GM21381 (cell line): ENCODE measurements around the gene RAB11FIP4.

ENCODE experiments used
- ATAC-seq: cut with Tn5 transposase; IDR thresholded peaks from one replicate; pipeline ENCODE4 v1.9.1; 2021; ENCODE audit warnings: mild to moderate bottlenecking, moderate library complexity; ENCODE audit not compliant: unreplicated experiment

Gene RAB11FIP4

DNA sequence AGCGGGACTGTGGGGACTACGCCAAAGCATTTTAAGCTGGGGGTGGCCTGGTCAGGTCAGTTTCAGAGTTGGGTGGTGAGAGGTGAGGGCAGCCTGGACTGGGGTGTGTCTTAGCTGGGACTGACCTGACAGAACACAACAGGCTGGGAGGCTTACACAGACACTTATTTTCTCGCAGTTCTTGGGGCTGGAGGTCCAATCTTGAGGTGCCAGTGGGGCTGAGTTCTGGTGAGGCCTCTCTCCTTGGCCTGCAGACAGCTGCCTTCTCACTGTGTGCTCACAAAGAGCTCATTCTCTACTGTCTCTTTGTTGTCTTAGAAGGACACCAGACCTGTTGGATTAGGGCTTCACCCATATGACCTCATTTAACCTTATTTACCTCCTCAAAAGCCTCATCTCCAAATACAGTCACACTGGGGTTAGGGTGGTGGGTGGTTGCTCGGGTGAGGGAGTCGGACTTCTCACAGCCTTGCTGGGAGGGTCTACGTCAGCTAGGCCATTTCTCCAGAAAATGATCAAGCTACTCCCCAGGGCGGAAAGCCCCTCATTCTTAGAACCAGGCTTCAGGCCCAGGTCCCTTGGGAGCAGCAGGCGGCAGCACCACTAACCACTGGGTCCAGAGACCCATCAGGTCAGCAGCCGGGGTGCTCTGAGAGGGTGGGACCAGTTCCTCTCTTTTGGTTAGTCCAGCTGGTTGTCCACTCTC is 149.3 kb downstream of the RAB11FIP4 start:
- ATAC-seq: no peak

DNA sequence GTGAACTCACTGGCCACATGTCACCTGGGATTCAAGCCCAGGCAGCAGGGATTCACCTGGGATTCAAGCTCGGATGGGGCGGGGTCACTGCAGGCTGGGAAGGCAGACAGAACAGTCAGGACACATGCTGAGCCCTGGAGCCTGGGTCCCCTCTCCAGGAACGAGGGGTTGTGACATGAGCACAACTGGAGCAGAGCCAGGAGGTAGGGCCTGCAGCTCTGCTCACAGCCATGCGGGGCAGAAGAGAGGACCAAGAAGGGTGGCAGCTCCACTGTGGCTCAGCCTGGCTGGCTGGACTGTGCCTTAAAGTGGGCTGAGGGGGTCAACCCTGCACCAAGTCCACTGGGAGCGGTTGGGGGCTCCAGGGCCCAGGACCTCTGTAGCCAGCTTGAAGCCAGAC is 150.1 kb downstream of the RAB11FIP4 start:
- ATAC-seq: no peak

DNA sequence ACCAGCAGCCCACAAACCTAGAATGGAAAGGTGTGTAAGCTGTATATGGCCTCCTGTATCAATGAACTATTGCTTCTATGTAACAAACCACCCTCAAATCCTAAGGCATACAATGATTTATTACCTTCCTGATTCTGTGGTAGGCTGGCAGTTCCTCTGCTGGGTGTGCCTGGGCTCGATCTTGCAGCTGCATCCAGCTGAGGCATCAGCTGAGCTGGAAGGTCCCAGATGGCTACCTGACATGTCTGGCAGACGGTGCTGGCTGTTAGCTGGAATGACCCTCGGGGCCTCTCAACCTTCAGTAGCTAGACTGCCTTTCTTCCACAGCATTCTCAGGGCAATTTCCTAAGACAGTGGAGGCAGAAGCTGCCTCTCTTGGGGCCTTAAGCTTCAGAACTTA is 152.7 kb downstream of the RAB11FIP4 start:
- no peak for ATAC-seq

DNA sequence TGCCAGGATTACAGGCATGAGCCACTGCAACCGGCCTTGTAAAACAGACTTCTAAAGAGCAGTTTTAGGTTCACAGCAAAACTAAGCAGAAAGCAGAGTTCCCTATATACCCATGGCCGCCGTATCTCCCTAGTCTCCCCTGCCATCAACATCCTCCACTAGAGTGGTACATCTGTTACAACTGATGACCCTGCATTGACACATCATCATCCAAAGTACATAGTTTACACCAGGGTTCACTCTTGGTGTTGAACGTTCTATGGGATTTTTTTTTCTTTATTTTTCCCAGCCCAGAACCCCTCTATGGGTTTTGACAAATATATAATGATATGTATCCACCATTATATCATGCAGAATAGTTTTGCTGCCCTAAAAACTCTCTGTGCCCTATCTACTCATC is 155.2 kb downstream of the RAB11FIP4 start:
- ATAC-seq: no peak

DNA sequence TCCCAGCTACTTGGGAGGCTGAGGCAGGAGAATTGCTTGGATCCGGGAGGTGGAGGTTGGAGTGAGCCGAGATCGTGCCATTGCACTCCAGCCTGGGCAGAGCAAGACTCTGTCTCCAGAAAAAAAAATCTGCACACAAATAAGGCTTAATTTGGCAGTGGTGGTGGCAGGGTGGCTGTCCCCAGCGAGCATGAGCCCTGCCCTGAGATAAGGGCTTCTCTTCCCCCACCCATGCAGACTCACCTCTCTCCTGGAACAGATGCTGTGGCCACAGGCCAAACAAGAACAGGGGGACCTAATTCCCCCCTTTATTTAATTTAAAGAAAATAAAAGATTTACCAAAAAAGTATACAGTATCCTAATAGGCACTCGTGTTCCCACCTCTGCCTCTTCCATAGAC is 157.2 kb downstream of the RAB11FIP4 start:
- ATAC-seq: no peak

DNA sequence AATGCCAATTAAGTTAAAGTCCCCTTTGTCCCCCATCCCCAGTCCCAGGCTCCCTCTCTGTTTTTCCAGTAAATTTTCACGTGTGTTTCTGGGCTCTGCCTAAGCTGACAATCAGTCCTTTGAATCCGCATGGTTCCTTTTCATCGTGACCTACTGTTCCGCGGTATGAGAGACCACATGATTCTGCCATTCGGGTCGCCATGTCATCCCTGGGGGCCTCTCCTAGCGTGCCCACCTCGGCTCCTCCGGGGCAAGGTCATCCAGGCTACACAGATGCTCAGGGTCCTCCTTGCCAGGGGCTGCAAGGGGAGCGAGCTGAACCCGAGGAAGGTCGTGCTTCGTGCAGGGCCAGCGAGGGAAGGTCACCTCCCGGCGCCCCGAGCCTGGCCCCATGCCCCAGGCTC is 157.6 kb downstream of the RAB11FIP4 start:
- ATAC-seq: peak; percentile 6

DNA sequence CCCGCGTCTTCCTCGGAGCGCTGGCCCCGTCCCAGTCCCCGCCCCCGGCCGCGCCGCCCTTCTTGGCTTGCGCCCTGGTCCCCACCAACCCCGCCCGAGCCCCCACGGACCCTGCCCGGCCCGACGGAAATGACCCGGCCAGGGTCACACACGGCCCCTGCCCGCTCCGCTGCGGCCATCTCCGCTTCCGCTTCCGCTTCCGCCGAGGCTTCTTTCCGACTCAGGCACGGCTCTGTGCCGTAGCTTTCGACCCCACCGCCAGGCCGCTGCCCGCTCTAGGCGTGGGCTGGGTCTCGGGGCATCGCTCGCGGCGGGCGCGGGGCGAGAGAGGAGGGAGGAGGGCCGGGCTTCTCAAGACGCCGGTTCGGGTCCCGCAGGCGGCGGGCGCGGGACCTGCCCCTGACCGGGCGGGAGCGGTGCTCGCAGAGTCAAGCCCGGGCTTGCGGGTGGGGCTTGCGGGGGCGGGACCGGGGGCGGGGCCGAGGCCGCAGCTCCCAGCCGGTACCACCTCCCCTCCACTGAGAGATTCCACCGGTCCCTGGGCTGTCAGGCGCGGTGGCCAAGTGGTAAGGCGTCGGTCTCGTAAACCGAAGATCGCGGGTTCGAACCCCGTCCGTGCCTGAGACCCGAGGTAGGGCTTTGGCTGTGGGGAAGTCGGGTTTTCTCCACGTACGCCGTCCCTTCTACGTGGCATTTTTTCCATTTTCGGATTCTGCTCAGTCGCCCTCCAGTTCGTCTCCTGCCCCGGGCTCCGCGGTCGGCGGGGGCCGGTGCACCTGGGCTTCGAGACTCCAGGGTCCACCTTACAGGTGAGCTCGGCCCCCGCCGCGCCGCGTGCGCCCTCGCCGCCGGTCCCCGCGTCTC is 158.3 kb downstream of the RAB11FIP4 start:
- peak; percentile 66 for ATAC-seq

DNA sequence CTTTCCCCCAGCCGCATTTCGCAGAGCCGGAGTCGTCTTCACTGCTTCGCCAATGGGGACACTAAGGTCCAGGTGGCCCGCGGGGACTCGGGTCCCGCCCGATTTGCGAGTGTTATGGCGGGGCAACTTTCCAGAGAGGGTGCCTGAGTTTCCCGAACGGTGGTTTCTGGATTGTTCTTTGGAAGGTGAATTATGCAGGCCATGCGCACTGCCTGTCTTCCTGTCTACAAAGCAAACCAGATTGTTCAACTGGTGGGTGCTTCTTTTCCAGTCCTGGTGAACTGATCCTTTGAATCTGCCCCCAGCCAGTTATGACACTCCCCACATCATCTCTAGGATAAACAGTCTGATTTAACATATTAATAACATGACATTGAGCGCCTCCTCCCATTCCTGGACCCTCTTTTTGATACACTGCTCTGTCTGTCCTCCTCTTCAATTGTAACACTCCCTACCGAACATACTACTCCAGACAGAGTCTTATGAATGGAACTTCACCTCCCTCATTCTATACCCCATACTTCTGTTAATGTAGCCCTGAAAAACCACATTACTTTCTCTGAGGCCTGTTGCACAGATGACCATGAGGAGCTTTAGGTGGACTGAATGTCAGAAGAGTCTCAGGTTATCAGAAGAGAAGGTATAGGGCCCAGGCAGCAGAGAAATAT is 159.0 kb downstream of the RAB11FIP4 start:
- ATAC-seq: peak; percentile 22

DNA sequence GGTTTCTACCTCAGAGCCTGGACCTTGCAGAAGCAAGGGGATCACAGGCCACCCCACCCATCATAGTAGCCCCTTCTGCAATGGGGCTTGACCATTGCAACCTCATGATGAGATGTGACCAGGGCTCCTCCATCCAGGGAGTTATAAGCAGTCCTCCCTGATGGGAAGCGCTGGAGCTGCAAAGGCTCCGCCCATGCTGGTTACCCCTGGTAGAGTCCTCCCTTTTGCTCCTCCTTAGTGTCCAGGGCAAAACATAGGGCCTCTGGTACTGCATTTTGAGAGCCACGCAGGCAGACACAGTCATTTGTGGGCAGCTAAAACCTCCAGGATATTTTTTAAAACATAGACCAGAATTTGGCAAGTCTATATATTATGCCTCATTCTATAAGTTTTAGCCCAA is 161.1 kb downstream of the RAB11FIP4 start:
- ATAC-seq: no peak

DNA sequence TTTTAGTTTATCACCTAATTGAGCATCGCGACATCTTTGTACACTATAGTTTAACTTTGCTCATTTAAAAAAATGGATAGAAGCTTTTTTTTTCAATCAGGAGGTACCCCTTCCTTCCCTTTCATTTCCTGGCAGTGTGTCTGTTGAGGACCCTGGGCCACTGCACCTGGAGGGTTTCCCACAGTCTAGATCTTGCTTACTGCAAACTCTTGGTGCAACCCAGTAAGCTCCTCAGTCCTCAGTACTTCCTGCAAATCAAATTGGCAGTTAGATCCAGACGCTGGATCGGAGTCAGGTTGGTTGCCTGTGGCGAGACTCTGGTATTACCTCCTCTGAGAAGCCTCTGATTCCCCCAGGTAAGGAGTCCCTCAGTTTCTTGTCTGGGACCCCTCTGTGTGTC is 162.0 kb downstream of the RAB11FIP4 start:
- ATAC-seq: no peak

DNA sequence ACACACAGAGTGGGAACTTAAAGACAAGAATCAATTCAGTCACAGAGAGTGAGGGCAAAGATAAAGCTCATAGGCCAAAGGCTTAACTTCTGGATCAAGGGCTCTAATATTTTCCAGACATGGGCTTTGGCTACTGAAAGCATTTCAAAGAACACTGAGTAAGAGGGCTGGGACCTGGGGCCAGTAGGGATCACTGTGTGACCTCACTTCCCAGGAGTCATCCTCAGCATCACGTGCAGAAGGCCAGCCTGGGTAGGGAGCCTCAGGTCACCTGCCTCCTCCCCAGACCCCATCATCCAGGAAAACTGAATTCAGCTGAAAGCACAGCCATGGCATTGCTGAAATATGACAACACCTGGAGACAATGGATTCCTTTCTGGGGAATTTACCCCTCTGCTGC is 163.5 kb downstream of the RAB11FIP4 start:
- no peak for ATAC-seq

DNA sequence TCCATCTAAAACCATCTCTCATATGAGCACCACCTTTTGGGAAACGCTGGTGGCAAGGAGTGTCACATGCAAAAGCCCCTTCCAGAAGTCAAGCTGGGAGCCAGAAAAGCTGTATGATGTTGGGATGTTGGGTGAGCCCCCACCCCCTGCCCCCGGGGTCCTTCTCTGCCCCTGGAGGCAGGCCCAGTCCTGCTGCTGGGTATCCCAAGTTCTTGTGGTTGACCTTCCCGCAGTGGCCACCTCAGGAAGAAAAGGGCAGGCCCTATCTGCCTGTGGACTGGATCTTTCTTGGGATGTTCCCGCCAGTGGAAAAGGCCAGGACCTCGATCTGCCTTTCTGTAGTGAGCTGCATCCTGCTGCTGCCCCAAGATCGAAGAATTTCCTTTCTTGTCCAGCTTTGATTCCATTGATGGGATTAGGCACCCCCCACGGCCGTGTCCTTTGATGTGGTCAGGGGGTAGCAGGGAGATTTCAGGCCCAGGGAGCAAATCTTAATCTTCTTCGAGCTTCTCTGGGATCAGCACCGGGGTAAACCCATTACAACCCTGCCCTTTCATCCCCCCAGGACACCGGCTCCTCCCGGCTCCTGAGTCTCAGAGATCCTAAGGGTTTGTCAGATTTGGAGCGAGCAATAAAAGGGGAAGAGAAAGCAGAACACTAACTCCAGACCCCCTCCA is 165.6 kb downstream of the RAB11FIP4 start:
- no peak for ATAC-seq

DNA sequence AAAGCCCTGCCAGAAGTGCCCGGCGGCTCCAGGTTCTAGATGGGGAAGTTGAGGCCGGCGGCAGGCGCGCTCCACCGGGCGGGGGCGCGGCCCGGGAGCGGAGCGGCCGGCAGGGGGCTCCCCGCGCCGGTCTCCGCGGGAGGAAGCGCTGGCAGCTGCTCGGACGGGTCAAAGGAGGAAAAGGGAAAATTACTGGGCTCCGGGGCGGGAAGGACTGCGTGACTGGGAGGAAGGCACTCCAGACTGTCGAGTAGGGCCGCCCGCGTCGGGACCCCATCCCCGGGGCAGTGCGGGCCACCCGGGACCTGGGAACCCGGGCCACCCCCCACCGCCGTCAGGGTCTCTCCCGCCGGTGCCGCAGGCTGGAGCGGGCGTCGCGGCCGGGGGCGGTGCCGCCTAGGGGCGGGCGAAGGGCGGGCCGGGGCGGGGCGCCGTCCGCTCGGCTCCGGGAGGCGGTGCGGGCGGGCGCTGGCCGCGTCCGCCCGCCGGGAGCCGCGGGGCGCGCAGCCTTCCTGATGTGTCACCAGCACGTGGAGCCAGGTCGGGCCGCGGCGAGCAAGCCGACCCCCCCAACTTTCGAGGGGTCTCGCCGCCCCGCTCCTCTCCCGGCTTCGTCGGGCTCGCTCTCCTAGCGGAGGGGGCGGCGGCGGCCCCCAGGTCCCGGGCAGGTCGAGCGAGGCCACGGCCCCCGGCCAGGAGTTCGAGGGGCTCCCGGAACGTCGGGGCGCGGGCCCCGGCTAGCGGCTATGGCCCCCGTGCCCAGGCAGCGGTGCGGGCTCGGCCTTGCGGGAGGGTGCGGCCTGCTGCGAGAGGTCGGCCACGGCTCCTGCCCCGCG is 167.5 kb downstream of the RAB11FIP4 start:
- no peak for ATAC-seq

DNA sequence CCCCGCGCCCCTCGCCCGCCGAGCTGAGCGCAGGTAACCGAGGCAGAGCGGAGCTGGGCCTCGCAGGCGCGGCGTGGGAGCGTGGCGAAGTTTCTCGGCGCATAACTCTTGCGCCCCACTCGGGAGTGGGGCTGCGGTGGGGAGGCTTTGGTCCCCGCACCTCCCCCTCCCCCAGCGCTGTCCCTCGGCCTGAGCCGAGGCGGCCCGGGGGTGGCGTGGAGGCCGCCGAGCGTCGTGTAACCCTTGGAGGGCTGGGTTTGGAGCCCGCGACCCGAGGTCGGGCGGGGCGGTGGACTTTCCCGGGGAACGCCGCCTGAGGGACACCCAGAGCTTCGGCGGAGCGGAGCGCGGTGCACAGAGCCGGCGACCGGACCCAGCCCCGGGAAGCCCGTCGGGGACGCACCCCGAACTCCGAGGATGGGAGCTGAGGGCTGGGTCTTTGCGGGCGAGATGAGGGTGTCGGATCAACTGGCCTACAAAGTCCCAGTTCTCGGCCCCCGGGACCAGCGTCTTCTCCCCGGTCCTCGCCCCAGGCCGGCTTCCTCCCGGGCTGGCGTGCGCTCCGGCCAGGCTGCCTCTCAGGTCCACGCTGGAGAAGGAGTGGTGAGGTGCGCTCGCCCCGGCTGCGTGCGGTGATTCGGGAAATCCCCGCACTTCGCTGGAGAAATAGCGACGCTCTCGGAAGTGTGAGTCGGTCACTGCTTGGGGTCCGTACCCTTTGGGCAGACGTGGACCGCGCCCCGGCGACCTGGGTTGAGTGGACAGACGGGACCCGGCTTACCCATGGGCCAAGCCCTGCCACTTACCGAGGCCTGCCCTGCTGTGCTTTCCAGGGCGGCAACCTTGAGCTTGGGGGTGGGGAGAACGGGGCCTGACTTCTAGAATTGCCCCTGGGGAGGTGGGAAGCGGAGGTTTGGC is 168.4 kb downstream of the RAB11FIP4 start:
- no peak for ATAC-seq

DNA sequence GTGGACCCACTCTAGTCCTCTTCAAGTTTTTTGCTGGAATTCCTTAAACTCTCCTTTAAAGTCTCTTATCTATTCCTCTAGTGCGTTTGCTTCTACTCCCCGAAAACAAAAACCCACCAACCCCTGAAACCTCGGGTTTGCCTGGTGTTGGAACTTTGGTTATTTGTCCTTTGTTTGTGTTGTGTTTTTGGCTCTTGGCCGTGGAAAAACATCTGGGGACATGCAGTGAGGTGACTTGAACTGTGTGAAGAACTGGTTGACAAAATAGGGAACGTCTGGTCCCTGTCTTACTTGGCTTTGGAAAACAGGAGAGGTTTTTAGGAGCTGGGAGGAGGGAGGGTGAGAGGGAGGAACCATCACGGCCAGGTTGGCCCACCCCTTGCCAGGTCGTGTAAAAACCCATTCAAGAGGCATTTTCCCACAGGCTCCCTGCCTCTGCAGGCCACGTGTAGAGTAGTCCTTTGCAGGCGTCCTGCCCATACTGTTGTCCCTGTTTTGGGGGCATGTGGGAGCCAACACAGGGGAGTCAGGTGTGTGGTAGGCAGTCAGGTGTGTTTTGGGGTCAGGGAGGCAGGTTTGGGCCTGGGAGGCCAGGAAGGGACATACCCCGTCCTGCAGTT is 169.3 kb downstream of the RAB11FIP4 start:
- ATAC-seq: no peak

DNA sequence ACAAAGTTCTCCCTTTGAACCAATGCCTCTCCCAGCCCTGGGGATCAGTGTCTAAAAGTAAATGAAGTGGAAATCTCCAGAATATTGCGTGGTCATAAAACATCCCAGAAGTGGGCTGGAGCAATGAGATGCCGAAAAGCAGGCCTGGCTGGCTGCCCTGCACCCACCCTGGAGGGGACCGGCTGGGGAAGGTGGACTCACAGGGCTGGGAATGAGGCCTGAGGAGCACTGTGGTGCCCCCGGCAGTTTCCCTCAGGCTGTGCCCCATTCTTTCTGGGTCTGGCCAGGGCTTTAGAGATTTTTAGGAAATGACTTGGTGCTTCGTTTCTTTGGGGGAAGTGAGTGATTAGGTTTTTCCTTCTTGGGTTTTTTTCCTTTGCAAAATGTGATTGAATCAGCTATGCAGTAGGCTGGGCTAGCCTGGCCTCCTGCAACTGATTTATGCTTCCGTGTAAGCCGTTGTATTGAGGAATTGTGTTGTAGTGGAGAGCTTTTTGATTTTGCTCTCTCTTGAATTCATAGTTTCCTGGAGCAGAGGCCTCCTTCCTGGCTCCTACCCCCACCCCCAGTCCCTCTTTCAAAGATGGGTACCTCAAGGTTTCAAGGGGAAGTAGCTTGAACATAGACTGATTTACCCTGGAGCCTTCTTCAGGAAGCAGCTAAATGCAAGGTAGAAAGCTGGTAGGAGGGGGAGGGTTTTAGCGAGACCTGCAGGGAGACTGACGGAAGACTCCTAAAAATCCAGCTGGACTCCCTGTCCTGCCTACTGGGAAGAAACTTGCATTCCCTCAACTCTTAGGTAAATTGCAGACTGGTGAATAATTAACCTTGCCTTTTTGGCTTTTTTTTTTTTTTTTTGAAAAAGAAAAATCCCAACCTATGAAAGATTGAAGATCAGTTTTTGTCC is 170.2 kb downstream of the RAB11FIP4 start:
- no peak for ATAC-seq

DNA sequence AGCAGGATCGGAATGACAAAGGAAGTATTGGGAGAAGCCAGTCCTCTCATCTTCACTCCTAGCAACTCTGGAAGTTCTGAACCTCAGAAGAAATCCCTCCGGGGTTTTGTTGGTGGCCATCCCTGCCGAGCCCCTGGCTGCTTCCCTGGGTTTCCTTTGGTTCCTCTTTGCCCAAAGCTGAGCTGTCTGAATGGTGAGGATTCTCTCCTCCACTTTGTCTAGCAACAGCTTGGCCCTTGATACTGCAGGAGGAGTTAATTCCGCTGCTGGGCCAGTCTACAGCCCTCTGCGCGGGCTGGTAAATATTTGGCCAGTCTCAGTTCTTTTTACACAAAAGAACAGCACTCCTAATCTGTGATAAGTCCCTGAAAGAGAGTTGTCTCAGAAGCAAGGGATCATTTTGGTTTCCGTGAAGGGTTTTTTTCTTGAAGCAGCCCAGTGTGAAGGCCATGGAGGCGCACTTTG is 170.9 kb downstream of the RAB11FIP4 start:
- no peak for ATAC-seq

DNA sequence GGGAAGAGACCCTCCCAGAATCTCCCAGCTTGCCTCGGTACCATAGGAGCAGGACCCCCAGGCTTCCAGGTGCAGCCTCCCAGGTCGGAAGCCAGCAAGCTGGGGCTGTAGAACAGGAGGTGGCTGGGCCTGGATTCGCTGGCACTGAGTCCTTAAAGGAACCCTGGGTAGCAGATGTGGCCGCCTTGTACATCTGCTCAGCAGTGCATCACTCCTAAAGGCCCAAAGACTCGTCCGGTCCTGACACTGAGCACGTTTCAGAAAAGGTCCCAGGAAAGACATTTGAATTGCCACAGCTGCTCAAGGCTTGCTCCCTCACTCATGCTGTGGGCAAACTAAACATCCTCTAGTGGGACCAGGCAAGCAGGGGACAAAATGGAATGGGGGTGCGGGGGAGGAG is 172.8 kb downstream of the RAB11FIP4 start:
- ATAC-seq: no peak
